SK-N-MC (cell line): ENCODE results near the gene GALNTL6.

Source experiments
- DNase-seq: peaks from one replicate; pipeline ENCODE4 v3.0.0-alpha.2; 2011; ENCODE audit warnings: low read depth, low spot score
- H3K27ac ChIP-seq: fragments of 200-600 bp; sonication (generic); 2 replicates; pipeline ENCODE4 v1.5.1; 2016; ENCODE audit warnings: mixed run types
- H3K36me3 ChIP-seq: fragments of 200-600 bp; sonication (generic); 2 replicates; pipeline ENCODE4 v1.6.1; 2017; ENCODE audit warnings: antibody characterized with exemption, low read length, mixed read lengths; ENCODE audit not compliant: insufficient read depth
- H3K4me3 ChIP-seq: fragments of 200-600 bp; sonication (generic); 2 replicates; pipeline ENCODE4 v1.5.1; 2016
- H3K9ac ChIP-seq: fragments of 200-600 bp; sonication (generic); 2 replicates; pipeline ENCODE4 v1.8.0; 2017; ENCODE audit warnings: mixed run types, mixed read lengths; ENCODE audit not compliant: insufficient read length
- H3K9me3 ChIP-seq: fragments of 200-600 bp; sonication (generic); 2 replicates; pipeline ENCODE4 v1.6.1; 2017; ENCODE audit warnings: low read depth, mild to moderate bottlenecking, antibody characterized with exemption, low read length, moderate library complexity, mixed read lengths
- EZH2 ChIP-seq: fragments of 200-600 bp; sonication (generic); IDR thresholded peaks from one replicate; pipeline ENCODE4 v1.6.1; 2017; ENCODE audit warnings: antibody characterized with exemption
- FOXP2 ChIP-seq: optimal IDR thresholded peaks from 2 replicates; pipeline ENCODE3; 2011; ENCODE audit warnings: mild to moderate bottlenecking, moderate library complexity; ENCODE audit not compliant: insufficient read depth; ENCODE audit errors: extremely low read length, control extremely low read depth
- POLR2AphosphoS5 ChIP-seq: IDR thresholded peaks from 2 replicates; pipeline ENCODE4 v1.6.1; 2012; ENCODE audit warnings: mild to moderate bottlenecking, low read depth, low read length, borderline replicate concordance

GALNTL6 gene

GRCh38 chr4:173061160-173061559, 1248.0 kb downstream of the GALNTL6 start:
- Histone ChIP-seq H3K9me3 (no peaks in the 10 kb centered on the region), H3K27ac (no peak overlapping the region), H3K36me3 (no peaks in the 10 kb centered on the region), H3K9ac (no peak overlapping the region), H3K4me3 (no peak overlapping the region)
- TF ChIP-seq POLR2AphosphoS5 (no peak), EZH2 (no peak), FOXP2 (no peak)
- no peak for DNase-seq

GRCh38 chr4:173073939-173074500, 1260.8 kb downstream of the GALNTL6 start:
- Histone ChIP-seq H3K36me3 (no peaks in the 10 kb centered on the region), H3K27ac (no peak overlapping the region), H3K4me3 (no peak overlapping the region), H3K9me3 (peaks cover 4% of the 10 kb centered on the region; the same call in 1 of the 2 replicates), H3K9ac (no peak overlapping the region)
- no peak for DNase-seq
- TF ChIP-seq EZH2: no peak
- no peak for TF ChIP-seq POLR2AphosphoS5
- no peak for TF ChIP-seq FOXP2

GRCh38 chr4:173074501-173074946, 1261.3 kb downstream of the GALNTL6 start:
- H3K9ac ChIP-seq: no peak overlapping the region
- H3K36me3 ChIP-seq: no peaks in the 10 kb centered on the region
- no peak overlapping the region for H3K4me3 ChIP-seq
- peaks cover 4% of the 10 kb centered on the region; the same call in 1 of the 2 replicates for H3K9me3 ChIP-seq
- H3K27ac ChIP-seq: no peak overlapping the region
- no peak for DNase-seq
- TF ChIP-seq POLR2AphosphoS5 (no peak), FOXP2 (no peak)

DNA sequence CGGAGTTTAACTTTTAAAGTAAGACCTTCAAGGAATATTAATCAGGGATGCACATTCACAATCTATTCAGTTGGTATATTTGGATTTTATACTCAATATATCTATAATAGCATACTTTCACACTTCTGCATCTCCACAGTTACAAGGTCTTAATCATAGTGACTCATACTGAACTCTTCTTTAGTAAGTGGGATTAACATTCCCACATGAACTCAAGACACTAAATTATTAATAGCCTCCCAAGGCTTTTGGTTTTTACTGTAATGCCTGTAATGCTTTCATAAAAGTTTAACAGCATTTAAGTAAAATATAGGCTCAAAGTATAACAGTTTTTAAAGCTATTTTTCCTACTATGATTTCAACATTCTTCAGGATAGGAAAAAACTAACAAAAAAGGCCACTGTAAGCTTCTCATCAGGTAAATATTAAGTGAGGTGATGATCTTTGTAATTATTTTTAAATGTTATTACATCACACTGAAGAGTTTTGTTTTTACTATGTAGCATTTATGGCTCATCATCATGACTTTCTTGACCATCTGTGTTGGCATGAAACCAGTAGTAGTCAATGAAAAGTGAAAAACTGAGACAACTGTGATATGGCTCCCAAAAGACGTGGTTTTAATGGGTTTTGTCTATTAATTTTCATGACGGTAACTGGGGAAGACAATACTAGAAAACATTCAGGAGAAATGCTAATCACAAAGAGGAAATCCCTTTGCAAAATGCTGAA, 1263.9 kb downstream of the GALNTL6 start:
- Histone ChIP-seq H3K4me3 (no peak overlapping the region), H3K27ac (no peak overlapping the region), H3K9me3 (peaks cover 4% of the 10 kb centered on the region; the same call in 1 of the 2 replicates), H3K9ac (no peak overlapping the region), H3K36me3 (no peaks in the 10 kb centered on the region)
- TF ChIP-seq FOXP2 (no peak), POLR2AphosphoS5 (no peak), EZH2 (no peak)
- no peak for DNase-seq

DNA sequence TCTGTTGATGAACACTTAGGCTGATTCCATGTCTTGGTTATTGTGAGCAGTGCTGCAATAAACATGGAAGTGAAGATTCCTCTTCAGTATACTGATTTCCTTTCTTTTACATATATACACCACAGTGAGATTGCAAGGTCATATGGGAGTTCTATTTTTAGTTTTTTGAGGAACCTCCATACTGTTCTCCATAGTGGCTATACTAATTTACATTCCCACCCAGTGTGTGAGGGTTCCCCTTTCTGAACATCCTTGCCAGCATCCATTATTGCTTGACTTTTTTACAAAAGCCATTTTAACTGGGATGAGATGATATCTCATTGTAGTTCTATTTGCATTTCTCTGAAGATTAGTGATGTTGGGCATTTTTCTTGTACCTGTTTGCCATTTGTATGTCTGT, 1274.9 kb downstream of the GALNTL6 start:
- DNase-seq: no peak
- Histone ChIP-seq H3K27ac (no peak overlapping the region), H3K9ac (no peak overlapping the region), H3K9me3 (no peaks in the 10 kb centered on the region), H3K4me3 (no peak overlapping the region), H3K36me3 (no peaks in the 10 kb centered on the region)
- TF ChIP-seq EZH2 (no peak), FOXP2 (no peak), POLR2AphosphoS5 (no peak)
